GM18873 (cell line): ENCODE results near the gene IFT27.
"Not testable (repeated sequence)": the region's sequence is repeated elsewhere in the genome, so short reads cannot be mapped to it uniquely, and the experiment has no call there.

Experiments
- ATAC-seq: cut with Tn5 transposase; IDR thresholded peaks from one replicate; pipeline ENCODE4 v1.9.1; 2021; ENCODE audit warnings: mild to moderate bottlenecking, moderate library complexity, moderate number of reproducible peaks; ENCODE audit not compliant: unreplicated experiment, low FRiP score

IFT27 gene

GRCh38 chr22:36767035-36767775 is 8.7 kb downstream of the IFT27 start:
- no peak for ATAC-seq

- no peak for ATAC-seq
Observed at GRCh38 chr22:36765943-36766450, 9.9 kb downstream of the IFT27 start.

GRCh38 chr22:36765131-36765942 is 10.6 kb downstream of the IFT27 start:
- ATAC-seq: no peak

GRCh38 chr22:36764641-36765040 is 11.3 kb downstream of the IFT27 start:
- no peak for ATAC-seq

GRCh38 chr22:36764060-36764459 is 11.9 kb downstream of the IFT27 start:
- ATAC-seq: no peak

- ATAC-seq: no peak
Observed at GRCh38 chr22:36763576-36763975, 12.3 kb downstream of the IFT27 start.

GRCh38 chr22:36762687-36763260 is 13.1 kb downstream of the IFT27 start:
- ATAC-seq: no peak

GRCh38 chr22:36761553-36762240 is 14.2 kb downstream of the IFT27 start:
- ATAC-seq: no peak

- ATAC-seq: no peak
Observed at GRCh38 chr22:36760786-36761185, 15.1 kb downstream of the IFT27 start.

GRCh38 chr22:36759481-36760159 is 16.3 kb downstream of the IFT27 start:
- ATAC-seq: no peak

- no peak for ATAC-seq
Observed at GRCh38 chr22:36758792-36759271, 17.1 kb downstream of the IFT27 start.

GRCh38 chr22:36757668-36758211 is 18.2 kb downstream of the IFT27 start:
- no peak for ATAC-seq

GRCh38 chr22:36756746-36757655 is 18.9 kb downstream of the IFT27 start:
- ATAC-seq: no peak

- ATAC-seq: no peak
Observed at GRCh38 chr22:36756031-36756430, 19.9 kb downstream of the IFT27 start.

- ATAC-seq: no peak
Observed at GRCh38 chr22:36755316-36755715, 20.6 kb downstream of the IFT27 start.

- ATAC-seq: not testable (repeated sequence)
Observed at GRCh38 chr22:36754881-36755280, 21.0 kb downstream of the IFT27 start.

GRCh38 chr22:36753916-36754315 is 22.0 kb downstream of the IFT27 start:
- no peak for ATAC-seq

- no peak for ATAC-seq
Observed at GRCh38 chr22:36753120-36753802, 22.7 kb downstream of the IFT27 start.
